HEK293 (cell line): ENCODE data around the gene CCDC186.

Experiments
- CTCF ChIA-PET: fragments of 350-600 bp; formaldehyde crosslinking; extraction: SDS; loops from one replicate; lab custom pipeline; 2021; ENCODE audit warnings: antibody characterized with exemption; lab: Yijun Ruan, JAX
- POLR2A ChIA-PET: fragments of 300-600 bp; formaldehyde crosslinking; extraction: SDS; loops from one replicate; lab custom pipeline; 2020; ENCODE audit warnings: antibody characterized with exemption, inconsistent platforms; lab: Yijun Ruan, JAX
- H3K27ac ChIP-seq: fragments of 200-500 bp; sonication (Bioruptor generic); 2 replicates; pipeline ENCODE4 v1.5.1; 2014; ENCODE audit warnings: low read depth, low read length, control low read depth, inconsistent platforms; ENCODE audit errors: extremely low read depth
- H3K36me3 ChIP-seq, 2 experiments: fragments of 200-500 bp in 1 of 2; sonication (Bioruptor generic) in 1 of 2; 1 replicate in 1 of 2; 2 replicates in 1 of 2; pipeline ENCODE4 v1.5.1; 2014 to 2017; ENCODE audit warnings: inconsistent platforms in 2 of 2, low read length in 2 of 2; ENCODE audit not compliant: control insufficient read depth in 2 of 2, insufficient read depth in 1 of 2
- H3K4me1 ChIP-seq: fragments of 200-500 bp; sonication (Bioruptor generic); 2 replicates; pipeline ENCODE4 v1.5.1; 2014; ENCODE audit warnings: mild to moderate bottlenecking, low read length, inconsistent platforms; ENCODE audit not compliant: control insufficient read depth, insufficient read depth
- H3K4me3 ChIP-seq: 2 replicates; pipeline ENCODE4 v1.5.1; 2011; ENCODE audit warnings: low read depth, mild to moderate bottlenecking, control low read depth, low read length, moderate library complexity
- H3K9me3 ChIP-seq: fragments of 200-500 bp; sonication (Bioruptor generic); 2 replicates; pipeline ENCODE4 v1.5.1; 2014; ENCODE audit warnings: low read depth, low read length, inconsistent platforms; ENCODE audit not compliant: control insufficient read depth, insufficient read depth
- GFI1B ChIP-seq: fragments of 450-650 bp; formaldehyde crosslinking; IDR thresholded peaks from 2 replicates; pipeline ENCODE4 v1.5.1; 2016; ENCODE audit warnings: missing biosample characterization, missing genetic modification characterization
- GLIS2 ChIP-seq: fragments of 450-650 bp; formaldehyde crosslinking; IDR thresholded peaks from 2 replicates; pipeline ENCODE4 v1.5.1; 2016; ENCODE audit warnings: missing biosample characterization, missing genetic modification characterization
- HOXC10 ChIP-seq: sonication (generic); formaldehyde crosslinking; IDR thresholded peaks from 2 replicates; pipeline ENCODE4 v1.8.1; 2023; ENCODE audit warnings: mild to moderate bottlenecking, missing genetic modification reagents
- MZF1 ChIP-seq: fragments of 450-650 bp; formaldehyde crosslinking; IDR thresholded peaks from 2 replicates; pipeline ENCODE4 v1.5.1; 2017; ENCODE audit warnings: missing biosample characterization, missing genetic modification characterization, borderline replicate concordance
- PATZ1 ChIP-seq: fragments of 450-650 bp; formaldehyde crosslinking; IDR thresholded peaks from 2 replicates; pipeline ENCODE4 v1.5.1; 2016; ENCODE audit warnings: missing biosample characterization, missing genetic modification characterization
- SP3 ChIP-seq: fragments of 450-650 bp; formaldehyde crosslinking; IDR thresholded peaks from 2 replicates; pipeline ENCODE4 v1.5.1; 2016; ENCODE audit warnings: missing biosample characterization, missing genetic modification characterization
- ZFP69B ChIP-seq: fragments of 450-650 bp; formaldehyde crosslinking; IDR thresholded peaks from 2 replicates; pipeline ENCODE4 v1.5.1; 2016; ENCODE audit warnings: missing biosample characterization, missing genetic modification characterization
- ZNF10 ChIP-seq: fragments of 450-650 bp; formaldehyde crosslinking; IDR thresholded peaks from 2 replicates; pipeline ENCODE4 v1.5.1; 2017; ENCODE audit warnings: missing biosample characterization, missing genetic modification characterization
- ZNF146 ChIP-seq: fragments of 450-650 bp; formaldehyde crosslinking; IDR thresholded peaks from 2 replicates; pipeline ENCODE4 v1.5.1; 2016; ENCODE audit warnings: missing biosample characterization, missing genetic modification characterization
- ZNF155 ChIP-seq: fragments of 450-650 bp; formaldehyde crosslinking; IDR thresholded peaks from 2 replicates; pipeline ENCODE4 v1.5.1; 2016; ENCODE audit warnings: missing biosample characterization, missing genetic modification characterization
- ZNF221 ChIP-seq: fragments of 450-650 bp; formaldehyde crosslinking; IDR thresholded peaks from 2 replicates; pipeline ENCODE4 v1.5.1; 2017; ENCODE audit warnings: missing biosample characterization, missing genetic modification characterization, borderline replicate concordance
- ZNF274 ChIP-seq, 2 experiments: fragments of 200-500 bp in 1 of 2; fragments of 450-650 bp in 1 of 2; sonication (Bioruptor generic) in 1 of 2; formaldehyde crosslinking in 1 of 2; IDR thresholded peaks; 2 replicates each; pipeline versions ENCODE4 v1.5.1 to v1.6.1; 2014 to 2016; ENCODE audit warnings: borderline replicate concordance in 1 of 2, inconsistent platforms in 1 of 2, low read length in 1 of 2, missing biosample characterization in 1 of 2, missing genetic modification characterization in 1 of 2
- ZNF292 ChIP-seq: fragments of 450-650 bp; formaldehyde crosslinking; IDR thresholded peaks from 2 replicates; pipeline ENCODE4 v1.5.1; 2016; ENCODE audit warnings: low read depth, missing biosample characterization, missing genetic modification characterization, borderline replicate concordance
- ZNF391 ChIP-seq: fragments of 450-650 bp; formaldehyde crosslinking; IDR thresholded peaks from 2 replicates; pipeline ENCODE4 v1.5.1; 2016; ENCODE audit warnings: low read depth, missing biosample characterization, missing genetic modification characterization, borderline replicate concordance
- ZNF404 ChIP-seq: fragments of 450-650 bp; formaldehyde crosslinking; IDR thresholded peaks from 2 replicates; pipeline ENCODE4 v1.5.1; 2017; ENCODE audit warnings: missing biosample characterization, missing genetic modification characterization
- ZNF423 ChIP-seq: fragments of 450-650 bp; formaldehyde crosslinking; IDR thresholded peaks from 2 replicates; pipeline ENCODE4 v1.5.1; 2016; ENCODE audit warnings: missing biosample characterization, missing genetic modification characterization
- ZNF777 ChIP-seq: fragments of 450-650 bp; formaldehyde crosslinking; IDR thresholded peaks from 2 replicates; pipeline ENCODE4 v1.5.1; 2017; ENCODE audit warnings: missing biosample characterization, missing genetic modification characterization, borderline replicate concordance
- ZSCAN16 ChIP-seq: fragments of 450-650 bp; formaldehyde crosslinking; IDR thresholded peaks from 2 replicates; pipeline ENCODE4 v1.5.1; 2016; ENCODE audit warnings: missing biosample characterization, missing genetic modification characterization
- ZSCAN23 ChIP-seq: fragments of 450-650 bp; formaldehyde crosslinking; IDR thresholded peaks from 2 replicates; pipeline ENCODE4 v1.5.1; 2016; ENCODE audit warnings: missing biosample characterization, missing genetic modification characterization
- TF ChIP-seq, protein P1 (sequence below): fragments of 450-650 bp; formaldehyde crosslinking; IDR thresholded peaks from 2 replicates; pipeline ENCODE4 v1.5.1; 2016; ENCODE audit warnings: missing biosample characterization, missing genetic modification characterization
- TF ChIP-seq, protein P2 (sequence below): fragments of 450-650 bp; formaldehyde crosslinking; IDR thresholded peaks from 2 replicates; pipeline ENCODE4 v1.5.1; 2017; ENCODE audit warnings: missing biosample characterization, missing genetic modification characterization

Gene CCDC186

GRCh38 chr10:114094795-114095194, 79.2 kb downstream of the CCDC186 start:
- CTCF ChIA-PET, result interaction anchor here (0.7 kb wide), 1 partner anchor 141 kb away, joined by 3 read pairs; no protein-coding TSS in a partner anchor
- POLR2A ChIA-PET, result no interaction called here
- TF ChIP-seq ZNF391 (tag by site-specific recombination), result no peak
- H3K36me3 ChIP-seq, result no peaks in the 10 kb centered on the region
- H3K4me3 ChIP-seq, result no peak overlapping the region
- H3K27ac ChIP-seq, result no peak overlapping the region
- no peaks in the 10 kb centered on the region for H3K9me3 ChIP-seq
- no peaks in the 10 kb centered on the region for H3K4me1 ChIP-seq

DNA sequence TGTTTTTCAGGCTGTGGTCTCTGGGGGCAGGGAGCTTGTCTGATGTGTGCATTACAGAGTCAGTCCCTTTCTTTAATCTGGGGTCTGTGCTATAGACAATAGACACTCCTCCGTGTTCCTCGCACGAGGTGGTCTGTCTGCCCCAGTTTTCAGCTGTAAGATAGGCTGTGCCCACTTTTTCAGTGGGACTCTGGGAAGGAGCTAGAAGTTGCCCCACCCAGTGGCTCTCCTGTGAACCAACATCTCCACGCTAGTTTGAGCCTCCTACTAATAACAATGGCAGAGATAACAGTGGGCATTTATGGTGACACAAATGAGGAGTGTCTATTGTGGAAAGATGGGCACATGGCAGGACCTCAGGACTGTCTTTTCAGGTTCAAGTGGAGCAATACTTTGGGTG, 86.3 kb downstream of the CCDC186 start:
- no peak overlapping the region for H3K27ac ChIP-seq
- H3K36me3 ChIP-seq, result no peaks in the 10 kb centered on the region
- no peaks in the 10 kb centered on the region for H3K4me1 ChIP-seq
- TF ChIP-seq ZNF404 (tag by site-specific recombination), result no peak
- no peak for TF ChIP-seq SP3 (tag by site-specific recombination)
- TF ChIP-seq ZNF221, result no peak
- TF ChIP-seq ZSCAN23 (tag by site-specific recombination), result no peak
- TF ChIP-seq, all 188 proteins: peak for 0
- H3K4me3 ChIP-seq, result no peak overlapping the region
- POLR2A ChIA-PET, result no interaction called here
- CTCF ChIA-PET, result interaction anchor here (0.5 to 1.5 kb wide), 2 partner anchors 12 to 477 kb away, joined by 3 to 4 read pairs; no protein-coding TSS in a partner anchor
- H3K9me3 ChIP-seq, result no peaks in the 10 kb centered on the region

- Histone ChIP-seq H3K4me3 (no peak overlapping the region), H3K4me1 (no peaks in the 10 kb centered on the region), H3K9me3 (no peaks in the 10 kb centered on the region)
- no peak for TF ChIP-seq ZFP69B (tag by site-specific recombination)
- TF ChIP-seq, all 188 proteins: peak for 0
- ChIA-PET POLR2A (no interaction called here), CTCF (interaction anchor here (1.5 kb wide), 1 partner anchor 12 kb away, joined by 4 read pairs; no protein-coding TSS in a partner anchor)
- no peaks in the 10 kb centered on the region for H3K36me3 ChIP-seq
- no peak overlapping the region for H3K27ac ChIP-seq
These were observed 86.7 kb downstream of the CCDC186 start for GRCh38 chr10:114087255-114087654.

DNA sequence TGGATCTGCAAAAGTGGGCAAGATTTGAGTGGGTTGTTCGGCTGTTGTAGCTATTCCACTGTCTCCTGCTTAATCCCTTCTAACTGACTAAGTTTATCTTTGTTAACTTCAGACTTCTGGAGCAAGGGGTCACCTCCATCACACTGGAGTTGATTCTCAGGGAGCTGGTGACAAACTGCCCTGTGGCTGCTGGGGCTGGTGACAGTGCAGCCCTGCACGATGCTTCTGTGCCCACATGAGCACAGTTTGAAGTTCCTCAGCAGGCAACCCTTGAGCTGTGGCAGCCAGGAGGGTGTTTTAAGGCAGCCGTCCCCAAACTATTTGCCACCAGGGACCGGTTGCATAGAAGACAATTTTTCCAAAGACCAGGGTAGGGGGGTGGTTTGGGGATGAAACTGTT, 89.8 kb downstream of the CCDC186 start:
- CTCF ChIA-PET, result no interaction called here

More for the DNA sequence above, 89.8 kb downstream of the CCDC186 start:
- Histone ChIP-seq H3K36me3 (no peaks in the 10 kb centered on the region), H3K27ac (no peak overlapping the region), H3K4me1 (0 out of 2 replicates have a peak, but pooled peaks cover 3% of the 10 kb centered on the region), H3K4me3 (no peak overlapping the region), H3K9me3 (no peaks in the 10 kb centered on the region)
- TF ChIP-seq ZNF423 (tag by site-specific recombination) (no peak), ZNF274 (IDR thresholded peaks at IDR 0.05; ENCODE audit: low read length) (no peak), ZNF274 (tag by site-specific recombination; IDR thresholded peaks at IDR 0.05; ENCODE audit: borderline replicate concordance) (no peak), ZNF155 (tag by site-specific recombination) (no peak), ZSCAN16 (tag by site-specific recombination) (no peak), ZNF146 (tag by site-specific recombination) (no peak), ZNF292 (tag by site-specific recombination) (no peak), MZF1 (no peak), ZNF10 (tag by site-specific recombination) (no peak), PATZ1 (no peak), GLIS2 (tag by site-specific recombination) (no peak), ZNF777 (no peak), GFI1B (no peak), HOXC10 (CRISPR knock-in tag) (no peak)
- TF ChIP-seq, protein P1, sequence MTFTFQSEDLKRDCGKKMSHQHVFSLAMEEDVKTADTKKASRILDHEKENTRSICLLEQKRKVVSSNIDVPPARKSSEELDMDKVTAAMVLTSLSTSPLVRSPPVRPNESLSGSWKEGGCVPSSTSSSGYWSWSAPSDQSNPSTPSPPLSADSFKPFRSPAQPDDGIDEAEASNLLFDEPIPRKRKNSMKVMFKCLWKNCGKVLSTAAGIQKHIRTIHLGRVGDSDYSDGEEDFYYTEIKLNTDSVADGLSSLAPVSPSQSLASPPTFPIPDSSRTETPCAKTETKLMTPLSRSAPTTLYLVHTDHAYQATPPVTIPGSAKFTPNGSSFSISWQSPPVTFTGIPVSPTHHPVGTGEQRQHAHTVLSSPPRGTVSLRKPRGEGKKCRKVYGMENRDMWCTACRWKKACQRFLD, result no peak
- TF ChIP-seq, protein P2, sequence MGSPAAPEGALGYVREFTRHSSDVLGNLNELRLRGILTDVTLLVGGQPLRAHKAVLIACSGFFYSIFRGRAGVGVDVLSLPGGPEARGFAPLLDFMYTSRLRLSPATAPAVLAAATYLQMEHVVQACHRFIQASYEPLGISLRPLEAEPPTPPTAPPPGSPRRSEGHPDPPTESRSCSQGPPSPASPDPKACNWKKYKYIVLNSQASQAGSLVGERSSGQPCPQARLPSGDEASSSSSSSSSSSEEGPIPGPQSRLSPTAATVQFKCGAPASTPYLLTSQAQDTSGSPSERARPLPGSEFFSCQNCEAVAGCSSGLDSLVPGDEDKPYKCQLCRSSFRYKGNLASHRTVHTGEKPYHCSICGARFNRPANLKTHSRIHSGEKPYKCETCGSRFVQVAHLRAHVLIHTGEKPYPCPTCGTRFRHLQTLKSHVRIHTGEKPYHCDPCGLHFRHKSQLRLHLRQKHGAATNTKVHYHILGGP (tag by site-specific recombination), result no peak
- POLR2A ChIA-PET, result no interaction called here
